Upper lobe of right lung (tissue), 1 donor: ENCODE data around the gene SKOR1. TPM values are rescaled to one million over a fixed set of nuclear protein-coding genes. Genes with fewer than 3 reads are reported as not detected.

Source experiments
- ATAC-seq: fragments of 200-7000 bp; cut with Tn5 transposase; one replicate; pipeline ENCODE4 v1.9.1; 2020; ENCODE audit warnings: mild to moderate bottlenecking, moderate library complexity
- DNase-seq: peaks from one replicate; pipeline ENCODE4 v3.0.0-alpha.2; 2020
- H3K27ac ChIP-seq: fragments of 200-600 bp; one replicate; pipeline ENCODE4 v1.8.0; 2022
- H3K27me3 ChIP-seq: fragments of 200-600 bp; one replicate; pipeline ENCODE4 v1.8.0; 2022; ENCODE audit warnings: mild to moderate bottlenecking
- H3K36me3 ChIP-seq: fragments of 200-600 bp; one replicate; pipeline ENCODE4 v1.8.0; 2022
- H3K4me1 ChIP-seq: fragments of 200-600 bp; one replicate; pipeline ENCODE4 v1.8.0; 2022
- H3K4me3 ChIP-seq: fragments of 200-600 bp; one replicate; pipeline ENCODE4 v1.8.0; 2022; ENCODE audit warnings: mild to moderate bottlenecking
- H3K9me3 ChIP-seq: fragments of 200-600 bp; one replicate; pipeline ENCODE4 v1.8.0; 2022
- CTCF ChIP-seq: fragments of 200-600 bp; IDR thresholded peaks from one replicate; pipeline ENCODE4 v1.8.0; 2022; ENCODE audit warnings: antibody characterized with exemption
- intact Hi-C: fragments of 100-400 bp; cut with DNase I; formaldehyde crosslinking; loops from one replicate; pipeline ENCODE4 v1.11.0; 2022
- total RNA-seq: library from RNA; stranded (reverse); fragmentation: NEBNext Ultra II Directional; extraction: Animal tissue kit (Norgen Biotek cat#: 25700); gene quantifications from one replicate; pipeline ENCODE4 v1.2.1, GENCODE V29; 2021
- donor health status: DM: no; HTN: yes; CAD: no; lungs with severe emphysema.

SKOR1 gene
- total RNA-seq, 1 donor from 2014 or later = 0.52 TPM

DNA sequence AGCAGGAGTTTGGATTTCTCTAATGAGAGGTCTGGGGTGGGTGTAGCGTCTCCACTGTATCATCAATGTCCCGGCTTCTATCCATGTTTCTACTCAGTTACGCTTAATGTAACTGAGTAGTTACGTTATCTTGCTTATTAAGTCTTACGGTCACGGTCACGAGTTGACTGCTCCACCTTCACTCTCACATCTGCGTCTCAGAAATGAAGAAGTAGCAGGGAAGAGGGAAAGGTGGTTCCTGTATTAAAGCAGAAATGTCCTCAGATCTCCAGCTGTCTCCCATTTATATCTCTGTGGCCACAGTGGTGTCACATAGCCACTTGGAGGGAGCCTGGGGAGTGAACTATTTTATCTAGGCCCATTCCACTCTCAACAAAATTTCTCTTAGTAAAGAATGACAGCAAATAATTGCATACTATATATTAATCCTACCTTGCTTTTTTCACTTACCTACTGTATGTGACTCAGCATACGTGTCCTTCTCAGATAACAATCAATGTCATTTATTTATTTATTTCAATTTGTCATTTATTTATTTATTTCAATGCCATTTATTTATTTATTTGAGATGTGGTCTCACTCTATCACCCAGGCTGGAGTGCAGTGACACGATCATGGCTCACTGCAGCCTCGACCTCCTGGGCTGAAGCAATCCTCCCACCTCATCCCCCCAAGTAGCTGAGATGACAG, 54.3 kb downstream of the SKOR1 start:
- Histone ChIP-seq H3K4me1 (peaks cover 19% of the 10 kb centered on the region), H3K4me3 (no peak overlapping the region), H3K36me3 (no peaks in the 10 kb centered on the region), H3K27me3 (no peaks in the 10 kb centered on the region), H3K9me3 (no peaks in the 10 kb centered on the region), H3K27ac (no peak overlapping the region)
- ATAC-seq = peak; percentile 10
- intact Hi-C loops = no loop called here
- DNase-seq = no peak
- no peak for TF ChIP-seq CTCF

GRCh38 chr15:67880651-67881182, 55.4 kb downstream of the SKOR1 start:
- Histone ChIP-seq H3K36me3 (no peaks in the 10 kb centered on the region), H3K4me3 (no peak overlapping the region), H3K9me3 (no peaks in the 10 kb centered on the region), H3K4me1 (peaks cover 28% of the 10 kb centered on the region), H3K27ac (no peak overlapping the region), H3K27me3 (no peaks in the 10 kb centered on the region)
- intact Hi-C loops = no loop called here
- ATAC-seq (peak; percentile 42), DNase-seq (no peak)
- no peak for TF ChIP-seq CTCF

- Histone ChIP-seq H3K27ac (no peak overlapping the region), H3K4me1 (peaks cover 28% of the 10 kb centered on the region), H3K27me3 (no peaks in the 10 kb centered on the region), H3K36me3 (no peaks in the 10 kb centered on the region), H3K4me3 (no peak overlapping the region), H3K9me3 (no peaks in the 10 kb centered on the region)
- DNase-seq (no peak), ATAC-seq (peak; percentile 25)
- intact Hi-C loops = no loop called here
- TF ChIP-seq CTCF = no peak
Measured at GRCh38 chr15:67882487-67883233, 57.4 kb downstream of the SKOR1 start.

DNA sequence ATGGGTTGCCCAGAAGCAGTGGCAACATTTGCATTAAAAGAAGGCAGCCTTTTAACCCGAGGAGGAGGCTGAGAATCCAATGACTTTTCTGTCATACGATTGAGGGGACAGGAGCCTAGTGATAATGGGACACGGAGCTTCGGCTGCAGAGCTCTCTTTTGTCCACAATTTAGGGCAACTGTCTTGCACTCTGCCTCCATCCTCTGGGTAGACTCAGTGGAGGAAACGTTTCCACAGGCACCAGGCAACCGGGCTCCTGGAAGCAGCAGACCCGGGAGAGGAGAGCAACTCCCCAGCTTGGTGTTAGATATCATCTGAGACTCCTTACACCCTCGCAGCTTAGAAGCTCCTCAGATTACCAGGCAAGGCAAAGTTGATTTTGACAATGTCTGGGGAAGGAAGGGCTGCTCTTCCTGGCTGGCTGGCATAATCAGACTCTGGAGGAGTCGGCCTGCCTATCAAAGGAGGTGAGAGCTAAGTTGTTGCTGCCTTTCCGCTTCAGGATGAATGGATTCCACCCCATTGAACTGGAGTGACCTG, 58.0 kb downstream of the SKOR1 start:
- Histone ChIP-seq H3K9me3 (no peaks in the 10 kb centered on the region), H3K4me1 (peaks cover 28% of the 10 kb centered on the region), H3K27ac (no peak overlapping the region), H3K36me3 (no peaks in the 10 kb centered on the region), H3K4me3 (no peak overlapping the region), H3K27me3 (no peaks in the 10 kb centered on the region)
- no peak for DNase-seq
- no peak for ATAC-seq
- intact Hi-C loops = no loop called here
- no peak for TF ChIP-seq CTCF

GRCh38 chr15:67884009-67884408, 58.7 kb downstream of the SKOR1 start:
- Histone ChIP-seq H3K27me3 (no peaks in the 10 kb centered on the region), H3K4me3 (peak overlapping the region; percentile 53), H3K9me3 (no peaks in the 10 kb centered on the region), H3K36me3 (no peaks in the 10 kb centered on the region), H3K27ac (peak overlapping the region; percentile 89), H3K4me1 (peaks cover 28% of the 10 kb centered on the region)
- DNase-seq (no peak), ATAC-seq (no peak)
- intact Hi-C loops = no loop called here
- no peak for TF ChIP-seq CTCF

Other genes starting within 250 kb of the SKOR1 start
- gene RNU6-1, start 14.5 kb downstream of the SKOR1 start, total RNA-seq = not detected
- 62.0 TPM for gene PIAS1, start 228.8 kb downstream of the SKOR1 start, total RNA-seq